GM12891 (cell line): ENCODE results near the gene UBE2I.

ENCODE experiments used
- POLR2A ChIP-seq: IDR thresholded peaks from 2 replicates; pipeline ENCODE4 v1.6.1; 2011; ENCODE audit warnings: low read depth, low read length, control low read depth
- POLR2AphosphoS5 ChIP-seq: IDR thresholded peaks from 2 replicates; pipeline ENCODE4 v1.6.1; 2011; ENCODE audit warnings: low read depth, low read length, control low read depth
- SPI1 ChIP-seq: IDR thresholded peaks from 2 replicates; pipeline ENCODE4 v1.6.1; 2011; ENCODE audit warnings: low read depth, low read length, control low read depth
- TAF1 ChIP-seq: IDR thresholded peaks from 2 replicates; pipeline ENCODE4 v1.6.1; 2011; ENCODE audit warnings: low read depth, low read length, control low read depth

DNA sequence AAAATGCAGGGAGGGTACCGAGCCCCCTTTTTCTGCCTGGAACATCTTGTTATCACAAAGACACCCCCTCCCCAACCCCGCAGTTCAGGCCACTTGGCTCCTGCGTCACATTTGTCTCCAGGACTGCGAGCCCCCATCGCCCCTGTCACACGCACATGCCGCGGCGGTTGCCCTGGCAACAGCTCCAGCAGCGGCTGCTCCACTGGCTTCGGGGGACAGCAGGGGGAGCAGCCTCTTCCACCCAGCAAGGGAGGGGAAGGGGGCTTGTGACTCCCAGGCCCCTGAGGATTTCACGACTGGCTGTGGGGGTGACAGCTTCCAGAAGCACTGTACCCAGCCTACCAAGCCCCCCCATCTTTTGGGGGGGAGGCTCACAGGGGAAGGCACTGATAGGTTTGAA is 26.6 kb downstream of the UBE2I start:
- no peak for TF ChIP-seq POLR2A
- no peak for TF ChIP-seq TAF1
- no peak for TF ChIP-seq SPI1
- no peak for TF ChIP-seq POLR2AphosphoS5
